Measurements from ENCODE around the gene MEF2D. TPM values are rescaled to one million over a fixed set of nuclear protein-coding genes. Genes with fewer than 3 reads are reported as not detected.

The MEF2D gene
- total and polyA plus RNA-seq, 3 donors from 2014 or later, result 34.4 to 113 (median 96.8) TPM

- no peaks in the 10 kb centered on the region for H3K27me3 ChIP-seq
- no peaks in the 10 kb centered on the region for H3K9me3 ChIP-seq
- no peak for DNase-seq
- H3K4me1 ChIP-seq, result no peaks in the 10 kb centered on the region
- H3K27ac ChIP-seq, result no peak overlapping the region
- H3K36me3 ChIP-seq (ENCODE audit: low read depth, missing control alignments), result no peaks in the 10 kb centered on the region
- H3K4me3 ChIP-seq, result no peak overlapping the region
- intact Hi-C loops (cut with DNase I; ENCODE audit: low total_unique reads), result no loop called here
- 70 to 77% methylated on average over 6 of the region's 6 CpGs for WGBS, 2 donors
- TF ChIP-seq CTCF (IDR thresholded peaks at IDR 0.05) (no peak), POLR2A (IDR thresholded peaks at IDR 0.05) (no peak)
Observed at GRCh38 chr1:156443286-156443685, 57.3 kb downstream of the MEF2D start.

GRCh38 chr1:156440654-156441437 is 59.7 kb downstream of the MEF2D start:
- no peaks in the 10 kb centered on the region for H3K27me3 ChIP-seq
- WGBS, 2 donors, result 33 to 35% methylated on average over 9 of the region's 9 CpGs

GRCh38 chr1:156439777-156440183 is 60.8 kb downstream of the MEF2D start:
- no peak overlapping the region for H3K27ac ChIP-seq
- H3K4me1 ChIP-seq, result peaks cover 4% of the 10 kb centered on the region
- H3K9me3 ChIP-seq, result no peaks in the 10 kb centered on the region
- intact Hi-C loops (cut with DNase I; ENCODE audit: low total_unique reads), result no loop called here
- no peaks in the 10 kb centered on the region for H3K36me3 ChIP-seq (ENCODE audit: low read depth, missing control alignments)
- H3K27me3 ChIP-seq, result no peaks in the 10 kb centered on the region
- H3K4me3 ChIP-seq, result no peak overlapping the region
- WGBS, 2 donors, result 37 to 47% methylated on average over 14 of the region's 14 CpGs
- TF ChIP-seq CTCF (IDR thresholded peaks at IDR 0.05) (no peak), POLR2A (IDR thresholded peaks at IDR 0.05) (no peak)
- DNase-seq, result no peak

More at GRCh38 chr1:156440654-156441437, 59.7 kb downstream of the MEF2D start:
- intact Hi-C loops (cut with DNase I; ENCODE audit: low total_unique reads), result no loop called here
- Histone ChIP-seq H3K4me1 (no peaks in the 10 kb centered on the region), H3K36me3 (ENCODE audit: low read depth, missing control alignments) (no peaks in the 10 kb centered on the region), H3K27ac (no peak overlapping the region), H3K9me3 (no peaks in the 10 kb centered on the region), H3K4me3 (no peak overlapping the region)
- DNase-seq, result no peak
- TF ChIP-seq POLR2A (IDR thresholded peaks at IDR 0.05) (no peak), CTCF (IDR thresholded peaks at IDR 0.05) (no peak)

GRCh38 chr1:156439036-156439776 is 61.4 kb downstream of the MEF2D start:
- Histone ChIP-seq H3K4me1 (peaks cover 4% of the 10 kb centered on the region), H3K27me3 (no peaks in the 10 kb centered on the region), H3K27ac (no peak overlapping the region), H3K9me3 (no peaks in the 10 kb centered on the region), H3K4me3 (no peak overlapping the region), H3K36me3 (ENCODE audit: low read depth, missing control alignments) (no peaks in the 10 kb centered on the region)
- intact Hi-C loops (cut with DNase I; ENCODE audit: low total_unique reads), result no loop called here
- DNase-seq, result no peak
- 33 to 36% methylated on average over 11 of the region's 11 CpGs for WGBS, 2 donors
- TF ChIP-seq POLR2A (IDR thresholded peaks at IDR 0.05) (no peak), CTCF (IDR thresholded peaks at IDR 0.05) (no peak)

Measured in testis (tissue), 3 donors.